ENCODE data around the gene TIMP1. TPM values are rescaled to one million over a fixed set of nuclear protein-coding genes. Genes with fewer than 3 reads are reported as not detected.

Gene TIMP1
- total RNA-seq, 3 donors from 2014 or later: 25.4 to 143 (median 96.9) TPM

GRCh38 chrX:47633689-47634590 is 51.7 kb downstream of the TIMP1 start:
- DNase-seq (no peak), ATAC-seq (no peak)
- Histone ChIP-seq H3K36me3 (ENCODE audit: low read depth) (no peaks in the 10 kb centered on the region), H3K4me1 (ENCODE audit: low read depth) (no peaks in the 10 kb centered on the region), H3K9me3 (no peaks in the 10 kb centered on the region), H3K4me3 (no peak overlapping the region)
- TF ChIP-seq CTCF (IDR thresholded peaks at IDR 0.05): no peak
- intact Hi-C loops (cut with DNase I, micrococcal nuclease): no loop called here

- no peaks in the 10 kb centered on the region for H3K4me1 ChIP-seq (ENCODE audit: low read depth)
- intact Hi-C loops (cut with DNase I, micrococcal nuclease): no loop called here
- no peaks in the 10 kb centered on the region for H3K36me3 ChIP-seq (ENCODE audit: low read depth)
- H3K4me3 ChIP-seq: no peak overlapping the region
- no peak for TF ChIP-seq CTCF (IDR thresholded peaks at IDR 0.05)
- H3K9me3 ChIP-seq: no peaks in the 10 kb centered on the region
- DNase-seq (no peak), ATAC-seq (no peak)
These were observed 52.8 kb downstream of the TIMP1 start for GRCh38 chrX:47634871-47635575.

Small RNA genes within 50 kb of the gene (microRNA-seq; reads per million reads assigned to microRNA genes)
- gene MIR4769: not detected

Other genes starting within 250 kb of the TIMP1 start
- gene ZNF157, start 211.9 kb upstream of the TIMP1 start, total RNA-seq: under 1 TPM in 1 of 3 donors, not detected in 2; 0.51 TPM
- gene ZNF41, start 99.2 kb upstream of the TIMP1 start, total RNA-seq: 10 to 100 TPM in 2 of 3 donors, 1 to 10 TPM in 1; 9.4 to 14.0 (median 12.0) TPM
- 100 to 1,000 TPM in 1 of 3 donors, 10 to 100 TPM in 2; 82.1 to 108 (median 90.1) TPM for gene ARAF, start 21.2 kb upstream of the TIMP1 start, total RNA-seq
- gene SYN1, start 37.4 kb downstream of the TIMP1 start, total RNA-seq: 1 to 10 TPM in 2 of 3 donors, under 1 TPM in 1; 0.78 to 4.1 (median 1.6) TPM
- gene CFP, start 47.5 kb downstream of the TIMP1 start, total RNA-seq: 1 to 10 TPM in 2 of 3 donors, under 1 TPM in 1; 0.96 to 4.0 (median 2.9) TPM
- 10 to 100 TPM; 24.5 to 28.2 (median 25.8) TPM for gene ELK1, start 68.1 kb downstream of the TIMP1 start, total RNA-seq
- 100 to 1,000 TPM in 1 of 3 donors, 10 to 100 TPM in 2; 83.1 to 109 (median 96.7) TPM for gene UXT, start 76.7 kb downstream of the TIMP1 start, total RNA-seq